Activated T-cell treated with anti-CD3 and anti-CD28 coated beads for 48 hours (primary cell): ENCODE measurements around the gene ST3GAL4.
"Not testable (repeated sequence)": the region's sequence is repeated elsewhere in the genome, so short reads cannot be mapped to it uniquely, and the experiment has no call there.

Experiments used
- DNase-seq: peaks from one replicate; pipeline ENCODE4 v3.0.0-alpha.2; 2020; ENCODE audit warnings: low read depth

The ST3GAL4 gene

DNA sequence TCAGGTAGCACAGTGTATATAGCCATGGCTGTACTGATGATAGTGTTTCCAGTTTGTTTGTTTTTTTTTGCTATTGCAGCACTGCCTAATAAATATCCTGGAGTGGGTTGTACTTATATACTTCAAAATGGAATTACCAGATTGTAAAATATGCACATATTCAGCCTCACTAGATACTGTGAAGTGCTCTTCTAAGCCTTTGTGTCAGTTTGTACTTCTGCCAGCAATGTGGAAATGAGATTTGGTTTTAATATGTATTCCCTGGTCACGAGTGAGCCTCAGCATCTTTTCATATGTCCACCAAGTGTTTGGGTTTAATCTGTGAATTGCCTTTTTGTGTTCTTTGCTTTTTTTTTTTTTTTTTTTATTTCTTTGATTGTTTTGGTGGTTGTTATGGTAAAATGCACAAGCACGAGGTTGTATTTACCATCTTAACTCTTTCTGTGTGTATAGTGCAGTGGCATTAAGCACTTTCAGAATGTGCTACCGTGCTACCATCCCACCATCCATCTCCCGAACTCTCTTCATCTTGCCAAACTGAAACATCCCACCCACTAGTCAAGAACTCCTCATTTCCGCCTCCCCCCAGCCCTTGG lies 34.9 kb downstream of the ST3GAL4 start:
- DNase-seq = no peak

DNA sequence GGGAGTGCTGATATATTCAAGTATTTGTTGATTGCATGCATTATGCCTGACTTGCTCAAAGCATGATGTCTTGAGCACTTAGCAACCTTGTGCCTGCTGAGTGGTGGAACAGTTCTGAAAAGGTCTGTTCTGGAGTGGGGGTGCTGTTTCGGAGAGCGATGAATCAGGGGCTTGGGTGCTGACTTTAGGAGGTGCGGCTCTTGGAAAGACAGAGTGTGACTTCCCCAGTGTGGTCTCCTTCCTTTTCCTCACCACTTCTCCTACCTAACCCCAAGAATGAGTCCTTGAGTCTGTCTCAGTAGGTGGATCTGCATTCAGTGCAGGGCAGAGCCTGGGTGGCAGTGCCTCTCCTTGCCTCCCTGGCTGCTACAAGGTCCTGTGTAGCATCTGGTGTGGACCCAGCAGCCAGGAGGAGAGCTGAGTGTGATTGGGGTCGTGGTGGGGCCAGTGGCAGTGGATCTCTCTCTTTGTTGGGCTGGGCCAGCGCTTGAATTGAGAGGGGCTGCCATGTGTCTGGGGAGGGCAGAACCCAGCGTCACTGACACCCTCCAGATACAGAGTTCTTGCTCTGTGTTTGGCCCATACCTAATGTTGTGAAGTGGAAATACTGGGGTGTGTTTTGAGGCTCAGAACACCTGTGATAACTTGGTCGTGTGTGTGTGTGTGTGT lies 35.9 kb downstream of the ST3GAL4 start:
- no peak for DNase-seq

DNA sequence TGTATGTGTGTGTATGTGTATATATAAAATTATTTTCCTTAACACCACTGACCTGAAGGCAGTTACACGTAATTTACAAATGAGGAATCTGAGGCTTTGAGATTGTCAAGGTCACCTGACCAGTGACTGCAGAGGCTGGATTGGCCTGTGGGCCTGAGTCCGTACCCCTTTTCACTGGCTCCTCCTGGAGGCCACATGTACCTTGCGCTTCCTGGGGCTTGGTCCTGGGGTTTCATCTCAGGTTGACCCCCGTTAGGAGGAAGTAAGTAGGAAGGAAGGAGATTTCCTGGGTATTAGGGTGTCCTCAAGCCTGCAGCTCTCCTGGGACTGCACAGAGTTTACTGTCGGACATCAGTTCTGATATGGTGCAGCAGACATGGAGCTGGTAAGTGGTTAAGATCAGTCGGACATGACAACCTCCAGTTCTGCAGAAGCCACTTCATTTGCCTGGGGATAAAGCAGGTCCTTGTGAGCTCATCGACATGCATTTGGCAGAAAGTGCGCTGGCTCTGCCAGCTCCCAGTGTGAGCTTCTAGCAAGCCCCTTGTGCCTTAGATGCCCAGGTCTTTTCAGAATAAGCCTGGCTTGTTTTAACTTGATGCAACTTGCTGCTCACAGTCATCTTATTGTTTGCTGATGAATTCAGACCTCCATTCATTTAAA lies 36.6 kb downstream of the ST3GAL4 start:
- DNase-seq = no peak

DNA sequence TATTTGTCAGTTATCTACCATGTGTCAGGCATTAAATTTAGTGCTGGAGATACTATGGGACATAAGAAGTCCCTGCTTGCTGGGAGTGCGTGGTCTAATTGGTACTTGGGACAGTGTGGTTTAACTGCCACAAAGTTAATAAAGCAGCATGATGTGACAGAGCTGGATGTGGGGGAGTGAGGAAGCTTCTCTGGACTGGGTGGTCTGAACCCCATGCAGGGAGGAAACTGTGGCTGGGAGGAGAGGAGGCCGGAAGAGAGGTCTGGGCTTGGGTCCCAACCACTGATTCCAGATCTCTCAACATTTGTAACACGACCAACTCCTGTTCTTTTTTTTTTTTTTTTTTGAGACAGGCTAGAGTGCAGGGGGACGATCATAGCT lies 37.1 kb downstream of the ST3GAL4 start:
- DNase-seq = no peak

DNA sequence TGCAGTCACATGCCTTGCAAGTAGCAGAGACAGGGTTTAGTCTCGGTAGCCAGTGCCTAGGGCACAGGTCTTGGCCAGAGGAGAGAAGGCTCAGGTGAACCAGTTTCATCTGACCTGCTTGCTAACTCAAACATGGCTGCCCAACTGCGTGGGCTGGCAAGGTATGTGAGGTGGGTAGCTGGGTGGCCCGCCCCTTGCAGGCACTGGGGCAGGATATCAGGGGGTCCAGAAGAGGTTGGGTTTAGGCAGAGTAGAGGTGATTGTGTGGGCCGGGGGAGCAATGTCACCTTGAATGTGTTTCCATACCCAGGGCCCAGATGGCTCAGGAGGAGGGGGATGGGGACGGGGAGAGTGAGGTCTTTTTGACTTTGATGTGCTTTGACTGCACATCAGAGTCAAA lies 37.7 kb downstream of the ST3GAL4 start:
- no peak for DNase-seq

DNA sequence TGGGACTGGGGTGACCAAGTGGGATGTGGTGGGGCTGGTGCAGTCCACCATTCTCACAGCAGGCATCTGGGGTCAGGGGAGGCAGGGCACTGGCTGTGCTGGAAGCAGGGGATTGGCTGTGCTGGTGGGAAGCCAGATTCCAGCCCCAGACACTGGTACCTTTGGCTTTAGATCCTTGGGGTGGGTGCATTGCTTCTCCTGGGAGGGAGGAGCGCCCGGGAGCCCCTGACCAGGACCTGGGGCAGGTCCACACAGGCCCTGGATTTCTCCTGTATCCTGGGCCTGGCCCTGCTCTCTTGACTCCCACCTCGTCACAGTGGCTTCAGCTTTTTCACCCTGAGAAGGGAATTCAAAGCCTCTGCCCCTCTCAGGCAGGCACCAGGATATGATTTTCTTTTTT lies 38.5 kb downstream of the ST3GAL4 start:
- no peak for DNase-seq

DNA sequence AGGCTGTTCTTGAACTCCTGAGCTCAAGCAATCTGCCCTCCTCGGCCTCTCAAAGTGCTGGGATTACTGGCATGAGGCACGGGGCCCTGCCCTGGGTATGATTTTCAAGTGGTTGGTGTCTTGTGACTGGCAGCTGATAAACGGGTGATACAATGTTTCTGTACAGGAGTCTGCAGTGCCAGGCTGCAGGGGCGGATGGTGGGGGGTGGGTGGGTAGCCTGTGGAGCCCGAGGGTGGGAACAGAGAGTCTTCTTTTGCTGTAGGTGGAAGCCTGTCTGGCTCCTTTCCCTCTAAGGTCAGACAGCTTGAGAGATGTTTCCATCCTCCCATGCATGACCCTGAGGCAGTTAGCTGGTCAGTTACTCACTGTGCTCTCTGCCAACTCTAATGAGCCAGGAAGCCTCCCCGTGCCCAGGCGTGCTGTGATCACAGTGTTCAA lies 39.2 kb downstream of the ST3GAL4 start:
- not testable (repeated sequence) for DNase-seq

DNA sequence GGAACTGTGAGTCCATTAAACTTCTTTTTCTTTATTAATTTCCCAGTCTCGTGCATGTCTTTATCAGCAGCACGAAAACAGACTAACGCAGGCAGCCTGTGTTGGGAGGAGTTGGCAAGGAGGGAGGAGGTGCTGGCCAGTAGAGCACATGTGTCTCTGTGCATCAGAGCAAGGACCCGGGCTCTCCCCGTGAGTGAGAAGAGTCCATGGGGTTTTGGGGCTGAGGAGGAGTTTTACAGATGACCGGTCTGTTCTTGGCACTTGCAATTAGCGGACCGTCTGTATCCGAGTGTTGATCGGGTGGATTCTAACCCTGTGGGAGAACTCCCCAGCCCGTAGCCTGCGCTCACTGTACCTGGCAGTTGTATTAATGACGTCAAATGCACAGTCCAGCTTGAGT lies 40.3 kb downstream of the ST3GAL4 start:
- not testable (repeated sequence) for DNase-seq

DNA sequence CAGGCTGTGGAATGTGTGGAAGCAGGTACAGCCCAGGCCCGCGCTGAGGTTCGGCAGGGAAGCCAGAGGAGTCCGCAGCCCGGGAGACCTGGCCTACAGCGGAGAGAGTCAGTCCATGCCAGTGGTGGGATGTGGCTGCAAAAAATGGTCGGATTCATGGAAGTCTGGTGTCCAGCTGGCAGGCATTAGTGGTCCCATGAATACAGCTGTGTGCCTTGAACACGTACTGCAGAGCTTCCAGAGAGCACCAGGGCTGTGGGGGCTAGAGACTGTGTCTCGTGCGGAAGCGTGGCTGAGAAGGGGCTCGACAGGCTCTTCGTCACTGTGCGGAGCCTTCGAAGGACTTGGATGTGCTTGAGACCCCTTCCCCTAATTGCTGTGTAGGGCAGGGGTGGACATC lies 40.8 kb downstream of the ST3GAL4 start:
- not testable (repeated sequence) for DNase-seq

DNA sequence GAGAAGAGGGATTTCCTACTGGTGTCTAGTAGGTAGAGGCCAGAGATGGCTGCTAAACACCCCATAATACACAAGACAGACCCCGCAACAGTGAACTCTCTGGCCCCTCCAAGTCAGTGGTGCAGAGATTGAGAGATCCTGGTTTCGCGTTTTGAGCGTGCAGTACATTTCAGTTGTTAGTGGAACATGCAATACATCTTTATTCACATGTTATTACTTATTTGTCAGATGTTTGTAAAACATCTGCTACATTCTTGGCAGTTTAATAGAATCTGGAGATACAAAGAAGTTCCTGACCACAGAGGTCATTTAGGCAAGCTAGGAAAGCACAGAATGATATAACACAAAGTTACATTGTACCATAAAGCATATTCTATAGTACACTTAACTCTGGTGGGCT lies 41.5 kb downstream of the ST3GAL4 start:
- no peak for DNase-seq

DNA sequence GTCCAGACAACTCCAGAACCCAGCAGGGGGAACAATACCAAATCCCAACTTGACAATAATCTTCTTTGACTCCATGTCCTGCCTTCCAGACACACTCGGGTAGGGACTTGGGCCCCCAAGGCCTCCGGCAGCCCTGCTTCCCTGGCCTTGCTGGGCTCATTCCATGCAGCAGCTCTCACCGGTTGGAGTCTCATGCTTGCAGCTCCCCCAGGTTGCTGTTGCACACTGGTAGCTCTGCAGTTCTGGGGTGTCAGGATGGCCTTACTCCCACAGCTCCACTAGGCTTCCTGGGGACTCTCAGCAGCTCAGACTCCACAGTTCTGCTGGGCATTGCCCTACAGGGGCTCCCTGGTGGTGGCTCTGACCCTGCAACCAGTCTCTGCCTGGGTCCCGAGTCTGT lies 42.8 kb downstream of the ST3GAL4 start:
- DNase-seq = no peak

DNA sequence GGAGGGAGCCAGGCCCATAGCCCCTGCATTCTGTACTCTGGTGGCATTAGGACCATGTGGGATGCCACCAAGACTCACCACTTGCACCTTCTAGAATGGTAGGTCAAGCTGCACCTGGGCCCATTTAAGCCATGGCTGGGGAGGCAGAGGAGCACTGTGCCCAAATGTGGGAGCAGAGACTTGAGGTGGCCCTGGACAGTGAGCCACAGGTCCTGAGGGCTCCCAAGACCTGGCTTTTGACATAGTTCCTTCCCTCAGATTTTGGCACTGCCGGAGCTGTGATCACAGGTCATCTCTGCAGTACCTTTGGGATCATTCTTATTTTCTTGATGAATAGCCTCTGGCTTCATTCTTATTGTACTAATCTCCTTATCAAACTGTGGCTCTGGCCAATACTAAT lies 43.2 kb downstream of the ST3GAL4 start:
- no peak for DNase-seq

DNA sequence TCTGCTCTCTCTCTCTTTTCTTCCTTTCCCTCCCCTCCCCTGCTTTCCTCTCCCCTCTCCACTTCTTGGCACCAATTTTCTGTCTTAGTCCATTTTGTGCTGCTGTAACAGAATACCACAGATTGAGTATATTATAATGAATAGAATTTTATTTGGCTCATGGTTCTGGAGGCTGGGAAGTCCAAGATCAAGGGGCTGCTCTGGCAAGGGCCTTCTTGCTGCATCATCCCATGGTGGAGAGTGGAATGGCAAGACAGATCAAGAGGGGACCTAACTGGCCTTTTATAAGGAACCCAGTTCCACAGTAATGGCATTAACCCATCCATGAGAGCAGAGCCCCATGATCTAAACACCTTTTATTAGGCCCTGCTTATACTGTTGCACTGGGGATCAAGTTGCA lies 44.5 kb downstream of the ST3GAL4 start:
- DNase-seq = no peak

DNA sequence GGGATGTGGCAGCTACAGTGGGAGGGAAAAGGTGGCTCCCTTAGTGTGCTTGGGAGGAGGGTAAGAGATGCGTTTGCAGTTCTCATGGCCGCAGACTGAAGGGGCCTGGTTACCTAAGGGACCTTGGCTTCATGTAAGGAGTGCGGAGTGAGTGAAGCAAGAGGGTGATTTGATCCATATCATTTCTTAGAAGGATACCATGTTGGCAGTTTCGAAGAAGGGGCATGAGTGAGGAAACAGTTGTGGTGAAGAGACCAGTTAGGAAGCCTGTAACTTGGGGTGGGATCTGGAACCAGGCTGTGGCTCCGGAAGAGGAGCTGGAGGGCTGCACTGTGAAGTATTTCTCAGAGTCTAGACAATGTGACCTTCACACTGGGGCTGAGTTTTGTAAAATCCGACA lies 45.0 kb downstream of the ST3GAL4 start:
- no peak for DNase-seq

DNA sequence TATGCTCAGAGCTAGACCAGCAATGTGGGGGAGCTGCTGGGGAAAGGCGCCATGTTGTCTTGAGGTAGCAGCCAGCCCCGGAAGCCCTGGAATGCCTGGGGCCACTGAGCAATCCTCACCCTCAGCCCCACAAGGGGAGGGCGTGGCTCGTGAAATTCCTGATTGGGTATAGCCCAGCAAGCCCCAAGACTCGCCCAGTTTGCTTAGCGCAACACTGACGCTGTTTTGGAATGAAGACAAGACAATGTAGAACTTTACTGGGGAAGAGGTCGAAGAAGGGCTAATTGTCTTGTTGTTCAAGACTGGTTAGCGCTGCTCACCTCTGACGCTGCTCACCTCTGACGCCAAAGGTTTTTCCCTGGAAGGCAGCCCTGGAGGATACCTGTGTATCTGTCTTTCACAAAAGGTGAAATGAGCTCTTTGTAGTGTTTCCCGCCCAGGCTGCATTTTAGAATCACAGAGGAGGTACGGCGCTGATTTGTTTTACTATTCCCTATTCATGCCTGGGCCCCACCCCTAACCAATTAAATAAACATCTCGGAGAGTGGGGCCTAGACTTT lies 47.6 kb downstream of the ST3GAL4 start:
- no peak for DNase-seq

DNA sequence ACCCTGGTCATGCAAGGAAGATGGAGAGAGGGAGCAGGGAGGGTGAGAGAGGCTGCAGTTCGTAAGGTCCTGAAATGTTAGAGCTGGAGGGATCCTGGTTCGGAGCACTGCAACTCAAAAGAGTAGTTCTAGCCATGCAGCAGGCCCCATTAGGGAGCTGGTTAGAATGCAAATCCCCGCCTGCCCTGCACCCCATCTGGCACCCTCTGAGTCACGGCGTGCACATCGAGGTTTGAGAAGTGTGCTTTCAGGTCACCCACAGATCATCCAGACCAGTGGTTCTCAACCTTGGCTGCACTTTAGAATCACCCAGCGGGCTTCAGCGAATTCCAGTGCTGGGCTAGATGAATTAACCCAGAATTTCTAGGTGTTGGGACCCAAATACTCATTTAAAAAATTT lies 48.2 kb downstream of the ST3GAL4 start:
- DNase-seq = no peak

DNA sequence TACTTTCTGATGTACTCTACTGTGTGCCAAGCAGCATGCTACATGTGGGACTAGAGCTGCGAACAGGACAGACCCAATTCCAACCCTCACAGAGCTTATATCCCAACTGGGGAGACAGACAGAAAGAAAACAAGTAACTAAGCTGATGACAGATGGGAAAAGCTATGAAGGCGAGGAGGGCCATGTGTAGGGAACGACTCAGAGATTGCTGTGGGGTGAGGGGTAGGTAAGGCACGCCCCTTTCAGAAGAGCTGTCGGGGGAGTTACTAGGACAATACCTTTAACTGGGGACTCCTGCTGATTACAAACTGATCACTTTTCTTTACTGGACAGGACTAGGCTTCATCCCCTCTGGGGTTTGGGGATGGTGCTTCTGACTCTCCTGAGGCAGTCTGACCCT lies 48.9 kb downstream of the ST3GAL4 start:
- DNase-seq = no peak

DNA sequence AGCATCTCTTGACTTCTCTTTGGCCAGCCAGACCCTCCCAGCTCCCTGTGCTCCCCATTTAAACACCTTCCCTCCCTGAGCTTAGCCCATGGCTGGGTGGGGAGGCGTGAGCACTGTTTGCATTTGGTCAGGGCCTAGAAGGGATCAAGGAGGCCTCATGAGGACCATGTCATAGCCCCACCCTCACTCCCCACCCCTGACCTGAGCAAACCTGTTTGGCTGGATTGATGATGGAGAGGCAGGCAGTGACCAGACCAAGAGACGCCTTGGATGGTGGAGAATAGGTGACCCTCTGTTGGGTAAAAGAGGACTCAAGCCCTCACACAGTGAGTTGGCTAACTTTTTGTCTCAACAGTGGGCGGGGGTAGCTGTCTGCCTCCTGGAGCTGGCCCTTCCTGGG lies 49.9 kb downstream of the ST3GAL4 start:
- DNase-seq = no peak

DNA sequence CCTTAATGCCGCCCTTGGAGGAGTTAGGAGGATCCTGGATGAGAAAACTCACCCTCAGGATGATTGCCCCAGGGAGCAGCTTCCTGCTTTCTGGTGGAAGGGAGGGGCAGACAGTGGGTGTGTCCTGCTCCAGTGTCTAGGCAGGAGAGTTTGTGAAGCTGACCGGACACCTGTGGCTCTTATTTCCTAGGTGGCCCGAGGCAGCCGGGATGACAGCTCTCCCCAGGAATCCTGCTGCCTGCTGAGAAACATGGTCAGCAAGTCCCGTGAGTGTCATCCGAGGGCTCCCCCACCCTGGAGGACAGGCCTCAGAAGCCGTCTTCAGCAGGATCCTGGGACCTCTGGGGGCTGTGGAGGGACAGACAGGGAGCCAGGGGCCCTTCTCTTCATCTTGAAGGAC lies 50.4 kb downstream of the ST3GAL4 start:
- no peak for DNase-seq

DNA sequence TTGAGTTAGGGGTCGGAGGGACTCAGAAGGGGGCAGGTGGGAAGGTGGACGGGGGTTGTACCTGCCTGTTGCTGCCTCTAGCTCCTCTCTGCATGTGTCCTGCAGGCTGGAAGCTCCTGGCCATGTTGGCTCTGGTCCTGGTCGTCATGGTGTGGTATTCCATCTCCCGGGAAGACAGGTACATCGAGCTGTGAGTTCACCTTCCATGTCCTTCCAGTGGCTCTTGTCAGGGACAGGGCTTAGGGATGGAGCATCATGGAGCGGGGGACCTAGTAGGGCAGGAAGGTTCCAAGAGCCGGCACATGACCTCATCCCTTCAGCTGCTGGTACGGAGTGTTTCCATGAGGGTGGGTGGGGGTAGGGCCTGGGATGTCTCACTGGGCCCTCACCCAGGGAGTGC lies 50.9 kb downstream of the ST3GAL4 start:
- no peak for DNase-seq

DNA sequence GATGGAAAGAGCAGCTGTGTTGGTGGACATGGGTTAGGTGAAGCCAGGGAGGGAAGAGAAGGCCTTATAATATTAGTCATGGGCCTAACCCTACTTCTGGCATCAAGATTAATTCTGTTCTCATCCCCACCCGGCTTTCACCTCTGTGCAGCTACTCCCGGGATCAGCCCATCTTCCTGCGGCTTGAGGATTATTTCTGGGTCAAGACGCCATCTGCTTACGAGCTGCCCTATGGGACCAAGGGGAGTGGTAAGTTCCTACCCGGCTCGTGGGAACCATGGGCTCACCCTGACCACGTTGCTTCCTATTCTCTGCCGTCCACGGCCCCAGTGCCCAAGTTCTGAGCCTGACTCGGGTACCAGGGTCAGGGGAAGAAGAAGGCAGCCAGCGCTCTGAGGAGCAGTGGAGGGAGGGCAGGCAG lies 51.6 kb downstream of the ST3GAL4 start:
- DNase-seq = no peak

DNA sequence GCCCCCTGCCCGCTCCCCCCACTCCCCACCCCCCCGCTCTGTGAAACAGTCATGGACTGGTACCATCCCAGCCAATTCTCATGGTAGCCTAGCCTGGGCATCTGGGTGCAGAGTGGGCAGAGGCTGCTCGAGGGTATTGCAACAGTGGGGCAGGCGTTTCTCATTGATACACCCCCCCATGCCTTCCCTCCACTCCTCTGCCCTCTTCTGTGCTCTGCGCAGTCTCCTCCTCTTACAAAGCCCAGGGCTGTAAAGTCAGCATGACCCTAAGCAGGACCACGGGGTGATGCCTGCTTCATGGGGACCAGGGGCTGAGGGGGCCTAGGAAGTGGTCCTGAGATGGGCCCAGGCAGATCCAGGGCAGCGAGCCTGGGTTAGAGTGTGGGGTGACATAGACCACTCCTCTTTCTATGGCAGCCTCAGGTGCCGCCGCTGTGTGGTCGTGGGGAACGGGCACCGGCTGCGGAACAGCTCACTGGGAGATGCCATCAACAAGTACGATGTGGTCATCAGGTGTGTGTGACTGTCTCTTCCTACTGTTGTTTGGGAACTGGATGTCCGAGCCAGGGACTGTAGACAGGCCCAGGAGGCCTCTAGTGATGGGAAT lies 52.3 kb downstream of the ST3GAL4 start:
- DNase-seq = no peak

DNA sequence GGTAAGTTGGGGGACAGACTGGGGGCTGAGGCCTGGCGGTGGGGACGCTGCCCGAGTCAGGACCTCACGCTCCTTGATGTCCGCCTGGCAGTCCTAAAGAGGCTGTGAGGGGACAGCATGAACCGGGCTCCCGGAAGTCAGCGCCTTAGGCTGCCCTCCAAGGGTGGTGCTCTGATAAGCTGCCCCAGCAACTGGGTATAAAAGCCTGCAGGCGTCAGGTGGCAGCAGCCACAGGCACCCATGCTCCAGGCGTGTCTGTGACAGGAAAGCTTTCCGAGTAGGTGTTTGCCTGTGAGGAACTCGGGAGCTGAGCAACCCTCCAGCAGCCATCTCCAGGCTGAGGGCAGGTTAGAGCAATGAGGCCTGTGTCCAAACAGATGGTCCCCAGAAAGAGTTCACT lies 53.0 kb downstream of the ST3GAL4 start:
- DNase-seq = no peak
